Endothelial cell (in vitro differentiated cells): Measurements from ENCODE around the gene HYAL2. TPM values are rescaled to one million over a fixed set of nuclear protein-coding genes. Genes with fewer than 3 reads are reported as not detected.
A peak's percentile ranks its signal among the peaks of the same experiment; 100 is the strongest.

Source experiments
- DNase-seq: peaks from one replicate; pipeline ENCODE4 v3.0.0; 2021; ENCODE audit warnings: low spot score
- H3K27ac Mint-ChIP-seq: one replicate; pipeline ENCODE4 v1.8.0; 2021; ENCODE audit warnings: mixed read lengths, inconsistent platforms; ENCODE audit not compliant: unreplicated experiment
- H3K27me3 Mint-ChIP-seq: one replicate; pipeline ENCODE4 v1.8.0; 2021; ENCODE audit warnings: mild to moderate bottlenecking, moderate library complexity, mixed read lengths, inconsistent platforms; ENCODE audit not compliant: unreplicated experiment
- H3K36me3 Mint-ChIP-seq: one replicate; pipeline ENCODE4 v1.8.0; 2021; ENCODE audit warnings: mild to moderate bottlenecking, low read depth, mixed read lengths, inconsistent platforms; ENCODE audit not compliant: unreplicated experiment
- H3K4me1 Mint-ChIP-seq: one replicate; pipeline ENCODE4 v1.8.0; 2021; ENCODE audit warnings: mild to moderate bottlenecking, mixed read lengths, inconsistent platforms; ENCODE audit not compliant: unreplicated experiment
- H3K4me3 Mint-ChIP-seq: one replicate; pipeline ENCODE4 v1.8.0; 2021; ENCODE audit warnings: mild to moderate bottlenecking, mixed read lengths, inconsistent platforms; ENCODE audit not compliant: unreplicated experiment
- H3K9me3 Mint-ChIP-seq: one replicate; pipeline ENCODE4 v1.8.0; 2021; ENCODE audit warnings: mixed read lengths, inconsistent platforms; ENCODE audit not compliant: unreplicated experiment
- total RNA-seq: library from RNA; stranded (reverse); fragmentation: NEBNext Ultra II Directional; extraction: Animal tissue kit (Norgen Biotek cat#: 25700); gene quantifications from one replicate; pipeline ENCODE4 v1.2.1, GENCODE V29; 2021; ENCODE audit not compliant: unreplicated experiment
- TF ChIP-seq, protein P1 (sequence below): fragments of 200-600 bp; sonication (generic); IDR thresholded peaks from one replicate; pipeline ENCODE4 v1.5.0; 2021; ENCODE audit warnings: antibody characterized with exemption; ENCODE audit not compliant: unreplicated experiment

HYAL2 gene
- total RNA-seq, 1 donor from 2014 or later: 214 TPM

DNA sequence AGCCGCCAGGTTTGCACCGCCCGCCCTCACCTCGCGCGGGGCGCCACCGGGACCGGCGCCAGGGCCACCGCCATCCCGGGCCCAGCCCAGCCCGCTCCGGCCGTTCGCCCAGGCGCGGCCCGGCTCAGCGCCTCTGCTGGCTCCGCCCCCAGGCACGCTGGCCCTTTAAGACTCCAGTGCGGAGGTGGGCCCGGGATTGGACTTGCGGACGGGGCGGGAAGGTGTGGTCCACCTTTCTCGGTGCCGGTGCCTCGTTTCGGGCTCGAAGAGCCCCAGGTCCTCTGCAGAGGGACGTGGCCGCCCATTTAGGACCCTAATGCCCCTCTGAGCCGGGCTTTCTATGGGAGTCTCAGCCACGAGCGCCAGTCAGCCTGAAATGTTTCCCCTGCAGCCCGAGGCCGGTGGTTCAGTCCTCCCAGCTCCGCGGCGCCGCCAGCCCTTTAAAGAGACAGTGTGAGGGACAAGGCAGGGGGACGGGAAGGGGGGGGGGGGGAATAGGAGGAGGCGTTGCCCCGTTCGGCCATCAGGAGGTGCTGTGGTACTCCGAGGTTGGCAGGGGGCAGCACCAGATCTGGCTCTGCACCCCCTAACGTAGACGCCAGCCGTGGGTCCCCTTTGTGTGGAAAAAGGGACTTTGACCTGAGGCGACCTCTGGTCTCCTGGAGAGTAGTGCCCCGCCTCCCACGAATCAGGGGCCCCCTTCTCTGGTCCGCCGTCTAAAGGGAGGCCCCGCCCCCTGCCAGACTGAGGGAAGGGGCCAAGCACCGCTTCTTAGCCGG, 1.0 kb downstream of the HYAL2 start:
- H3K36me3 Mint-ChIP-seq: peaks cover 35% of the 10 kb centered on the region
- peaks cover 26% of the 10 kb centered on the region for H3K27me3 Mint-ChIP-seq
- peaks cover 51% of the 10 kb centered on the region for H3K4me1 Mint-ChIP-seq

DNA sequence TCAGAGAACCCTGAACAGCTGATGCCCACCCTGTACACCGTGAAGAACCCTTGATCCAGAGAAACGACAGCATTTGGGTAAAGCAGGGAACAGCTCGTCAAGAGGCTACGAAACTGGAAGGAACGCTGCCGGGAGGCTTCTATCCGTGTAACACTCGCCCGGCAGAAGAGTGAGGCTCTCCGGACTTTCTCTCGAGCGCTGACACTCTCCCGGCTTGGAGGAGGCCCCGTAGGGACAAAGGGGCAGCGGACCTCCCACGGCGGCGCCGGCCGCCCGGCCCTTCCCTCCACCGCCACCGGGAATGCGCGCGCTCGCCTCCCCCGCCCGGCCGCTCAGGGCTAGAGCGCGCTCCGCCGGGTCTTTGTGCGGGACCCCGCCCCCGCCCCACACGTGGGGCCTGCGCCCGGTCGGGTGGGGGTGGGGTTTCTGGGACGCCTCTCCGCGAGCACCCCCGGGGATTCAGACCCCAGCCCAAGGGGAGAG, 1.7 kb downstream of the HYAL2 start:
- Mint-ChIP-seq H3K4me3 (peak overlapping the region; percentile 96), H3K36me3 (peaks cover 36% of the 10 kb centered on the region), H3K4me1 (peaks cover 52% of the 10 kb centered on the region), H3K9me3 (no peaks in the 10 kb centered on the region), H3K27me3 (peaks cover 26% of the 10 kb centered on the region), H3K27ac (peak overlapping the region; percentile 77)
- TF ChIP-seq, protein P1, sequence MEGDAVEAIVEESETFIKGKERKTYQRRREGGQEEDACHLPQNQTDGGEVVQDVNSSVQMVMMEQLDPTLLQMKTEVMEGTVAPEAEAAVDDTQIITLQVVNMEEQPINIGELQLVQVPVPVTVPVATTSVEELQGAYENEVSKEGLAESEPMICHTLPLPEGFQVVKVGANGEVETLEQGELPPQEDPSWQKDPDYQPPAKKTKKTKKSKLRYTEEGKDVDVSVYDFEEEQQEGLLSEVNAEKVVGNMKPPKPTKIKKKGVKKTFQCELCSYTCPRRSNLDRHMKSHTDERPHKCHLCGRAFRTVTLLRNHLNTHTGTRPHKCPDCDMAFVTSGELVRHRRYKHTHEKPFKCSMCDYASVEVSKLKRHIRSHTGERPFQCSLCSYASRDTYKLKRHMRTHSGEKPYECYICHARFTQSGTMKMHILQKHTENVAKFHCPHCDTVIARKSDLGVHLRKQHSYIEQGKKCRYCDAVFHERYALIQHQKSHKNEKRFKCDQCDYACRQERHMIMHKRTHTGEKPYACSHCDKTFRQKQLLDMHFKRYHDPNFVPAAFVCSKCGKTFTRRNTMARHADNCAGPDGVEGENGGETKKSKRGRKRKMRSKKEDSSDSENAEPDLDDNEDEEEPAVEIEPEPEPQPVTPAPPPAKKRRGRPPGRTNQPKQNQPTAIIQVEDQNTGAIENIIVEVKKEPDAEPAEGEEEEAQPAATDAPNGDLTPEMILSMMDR: no peak
- DNase-seq: peak; percentile 65

More for the DNA sequence above, 1.0 kb downstream of the HYAL2 start:
- H3K27ac Mint-ChIP-seq: peak overlapping the region; percentile 48
- H3K4me3 Mint-ChIP-seq: peak overlapping the region; percentile 92
- TF ChIP-seq, protein P1: peak; percentile 48
- DNase-seq: peak; percentile 84
- H3K9me3 Mint-ChIP-seq: no peaks in the 10 kb centered on the region

DNA sequence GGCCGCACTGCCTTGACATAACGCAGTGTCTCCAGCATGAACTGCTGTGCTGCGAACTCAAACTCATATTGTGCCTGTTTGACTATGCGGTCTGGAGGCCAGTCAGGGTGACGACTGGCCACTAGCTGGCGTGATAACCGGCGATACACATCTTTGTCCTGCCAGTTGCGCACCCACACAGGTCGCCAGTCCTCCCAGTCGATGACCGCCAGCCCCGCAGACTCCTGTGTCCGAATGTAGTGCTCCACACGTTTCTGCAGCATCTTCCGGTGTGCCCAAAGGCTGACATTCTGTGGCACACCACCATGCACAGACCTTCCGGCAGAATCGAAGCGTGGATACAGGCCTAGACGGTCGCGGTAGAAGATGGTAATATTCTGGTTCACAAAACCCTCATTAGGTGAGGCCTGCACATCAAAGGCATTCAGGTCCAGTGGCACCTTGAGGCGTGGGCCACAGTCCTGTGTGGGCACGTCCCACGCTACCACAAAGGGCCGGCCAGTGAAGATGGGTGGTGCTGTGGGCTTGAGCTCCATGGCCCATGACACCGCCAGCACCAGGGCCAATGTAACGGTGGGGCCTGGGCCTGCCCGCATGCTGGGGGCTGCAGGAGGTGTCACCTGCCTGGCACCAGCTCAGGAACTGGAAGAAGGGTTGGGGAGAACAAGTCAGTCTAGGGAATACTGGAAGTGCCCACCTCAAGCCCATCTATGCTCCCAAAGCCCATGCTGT, 2.5 kb downstream of the HYAL2 start:
- Mint-ChIP-seq H3K4me3 (peak overlapping the region; percentile 96), H3K27me3 (peaks cover 26% of the 10 kb centered on the region), H3K27ac (peak overlapping the region; percentile 77), H3K36me3 (peaks cover 41% of the 10 kb centered on the region), H3K4me1 (peaks cover 55% of the 10 kb centered on the region), H3K9me3 (no peaks in the 10 kb centered on the region)
- DNase-seq: peak; percentile 4
- TF ChIP-seq, protein P1: no peak

DNA sequence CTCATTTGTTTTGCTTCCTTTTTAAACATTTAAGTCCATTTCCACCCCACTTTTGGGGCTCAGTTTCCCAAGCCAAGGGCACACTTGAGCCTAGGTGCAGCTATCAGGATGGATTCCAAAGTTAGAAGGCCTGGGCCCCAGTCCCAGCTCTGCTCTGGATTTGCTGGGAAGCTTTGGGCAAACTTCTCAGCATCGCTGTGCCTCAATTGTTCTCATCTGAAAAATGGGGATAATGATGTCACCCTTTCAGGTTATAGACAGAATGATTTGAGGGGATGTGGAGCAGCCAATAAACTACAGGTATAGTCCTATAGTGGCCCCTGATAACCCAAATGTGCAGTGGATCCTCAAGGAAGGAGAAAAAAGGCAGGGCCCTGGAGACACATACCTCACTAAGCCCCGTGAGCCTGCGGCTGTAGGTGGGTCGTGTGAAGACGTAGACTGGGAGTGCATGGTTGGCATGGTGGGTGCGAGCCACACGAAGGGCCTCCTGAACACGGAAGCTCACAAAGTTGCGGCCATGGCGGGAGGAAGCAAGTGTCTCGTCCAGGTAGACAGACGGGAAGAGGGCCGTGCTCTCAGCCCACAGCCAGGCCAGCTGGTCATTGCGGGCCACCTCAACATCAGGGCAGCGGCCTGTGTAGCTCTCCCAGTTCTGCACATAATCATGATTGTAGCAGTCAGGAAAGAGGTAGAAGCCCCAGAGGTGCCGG, 3.2 kb downstream of the HYAL2 start:
- Mint-ChIP-seq H3K4me3 (peak overlapping the region; percentile 96), H3K9me3 (no peaks in the 10 kb centered on the region), H3K36me3 (peaks cover 36% of the 10 kb centered on the region), H3K27me3 (peaks cover 26% of the 10 kb centered on the region), H3K27ac (peak overlapping the region; percentile 50), H3K4me1 (peaks cover 49% of the 10 kb centered on the region)
- no peak for DNase-seq
- TF ChIP-seq, protein P1: no peak
